IMR-90 (cell line): ENCODE data around the gene RBMXL3. TPM values are rescaled to one million over a fixed set of nuclear protein-coding genes. Genes with fewer than 3 reads are reported as not detected.
A peak's percentile ranks its signal among the peaks of the same experiment; 100 is the strongest.

Experiments
- ATAC-seq: fragments of 200-7000 bp; cut with Tn5 transposase; 2 replicates; pipeline ENCODE4 v1.9.1; 2020; ENCODE audit warnings: low read depth, mild to moderate bottlenecking, moderate library complexity
- BruUV-seq: library from RNA; stranded (reverse); fragments of 400-500 nt; replicated peaks from 2 replicates; lab custom pipeline; 2021; lab: Mats Ljungman, UMichigan
- CTCF ChIA-PET: fragments of 300-600 bp; formaldehyde crosslinking; extraction: SDS; loops from one replicate; lab custom pipeline; 2021; ENCODE audit warnings: antibody characterized with exemption; lab: Yijun Ruan, JAX
- POLR2A ChIA-PET: fragments of 300-600 bp; sonication (Branson Sonifier 250); formaldehyde crosslinking; loops from one replicate; lab custom pipeline; 2022; ENCODE audit warnings: antibody characterized with exemption; ENCODE audit not compliant: unreplicated experiment; lab: Charles Lee
- DNase-seq: peaks from one replicate; pipeline ENCODE4 v3.0.0; 2013
- H2AFZ ChIP-seq: replicated peaks from 2 replicates; pipeline ENCODE3; 2013; ENCODE audit warnings: low read length, mild to moderate bottlenecking; ENCODE audit not compliant: poor library complexity
- H2AK5ac ChIP-seq: 2 replicates; pipeline ENCODE4 v1.6.1; 2013; ENCODE audit warnings: low read depth, low read length, inconsistent platforms
- H2AK9ac ChIP-seq: replicated peaks from 2 replicates; pipeline ENCODE3; 2013; ENCODE audit warnings: mild to moderate bottlenecking, low read depth, low read length, moderate library complexity; ENCODE audit not compliant: poor library complexity
- H2BK120ac ChIP-seq: 2 replicates; pipeline ENCODE4 v1.6.1; 2013; ENCODE audit warnings: low read depth, low read length, inconsistent platforms
- H2BK15ac ChIP-seq: 3 replicates; pipeline ENCODE4 v1.6.1; 2013; ENCODE audit warnings: low read depth, low read length, inconsistent platforms
- H2BK20ac ChIP-seq: 2 replicates; pipeline ENCODE4 v1.6.1; 2013; ENCODE audit warnings: low read depth, mild to moderate bottlenecking, inconsistent platforms, low read length, moderate library complexity
- H2BK5ac ChIP-seq: 2 replicates; pipeline ENCODE4 v1.6.1; 2013; ENCODE audit warnings: mild to moderate bottlenecking, low read depth, low read length, inconsistent platforms; ENCODE audit not compliant: poor library complexity, severe bottlenecking
- H3K14ac ChIP-seq: replicated peaks from 2 replicates; pipeline ENCODE4 v1.6.1; 2013; ENCODE audit warnings: low read depth, low read length, inconsistent platforms
- H3K18ac ChIP-seq: 2 replicates; pipeline ENCODE4 v1.6.1; 2013; ENCODE audit warnings: low read depth, low read length, control low read depth
- H3K23ac ChIP-seq: 2 replicates; pipeline ENCODE4 v1.6.1; 2013; ENCODE audit warnings: low read depth, low read length, inconsistent platforms
- H3K27ac ChIP-seq: 2 replicates; pipeline ENCODE4 v1.5.1; 2013; ENCODE audit warnings: mild to moderate bottlenecking, control low read depth, low read length; ENCODE audit not compliant: insufficient read depth
- H3K27me3 ChIP-seq: 2 replicates; pipeline ENCODE4 v1.6.1; 2013; ENCODE audit warnings: low read length; ENCODE audit not compliant: control insufficient read depth, insufficient read depth
- H3K36me3 ChIP-seq: 2 replicates; pipeline ENCODE4 v1.6.1; 2013; ENCODE audit warnings: low read length, mixed read lengths; ENCODE audit not compliant: control insufficient read depth, insufficient read depth
- H3K4ac ChIP-seq: 2 replicates; pipeline ENCODE4 v1.6.1; 2013; ENCODE audit warnings: low read depth, low read length, inconsistent platforms
- H3K4me1 ChIP-seq: 2 replicates; pipeline ENCODE4 v1.6.1; 2013; ENCODE audit warnings: low read length, mixed read lengths; ENCODE audit not compliant: control insufficient read depth, insufficient read depth
- H3K4me2 ChIP-seq: 2 replicates; pipeline ENCODE4 v1.6.1; 2013; ENCODE audit warnings: low read depth, mild to moderate bottlenecking, control low read depth, low read length, moderate library complexity
- H3K4me3 ChIP-seq: 2 replicates; pipeline ENCODE4 v1.5.1; 2013; ENCODE audit warnings: low read depth, mild to moderate bottlenecking, control low read depth, low read length, moderate library complexity; ENCODE audit not compliant: insufficient read depth
- H3K56ac ChIP-seq: 2 replicates; pipeline ENCODE4 v1.6.1; 2013; ENCODE audit warnings: low read length, inconsistent platforms; ENCODE audit not compliant: insufficient read depth; ENCODE audit errors: extremely low read depth
- H3K79me1 ChIP-seq, 2 experiments: 2 replicates each; pipeline ENCODE4 v1.6.1; 2013; ENCODE audit warnings: low read length in 2 of 2, inconsistent platforms in 1 of 2, low read depth in 1 of 2
- H3K9ac ChIP-seq: 2 replicates; pipeline ENCODE4 v1.6.1; 2013; ENCODE audit warnings: low read depth, low read length, control low read depth
- H3K9me1 ChIP-seq: 2 replicates; pipeline ENCODE4 v1.6.1; 2013; ENCODE audit warnings: low read length, inconsistent platforms; ENCODE audit not compliant: insufficient read depth
- H3K9me3 ChIP-seq: 2 replicates; pipeline ENCODE4 v1.6.1; 2013; ENCODE audit warnings: low read length; ENCODE audit not compliant: control insufficient read depth, insufficient read depth
- H4K20me1 ChIP-seq: 2 replicates; pipeline ENCODE4 v1.6.1; 2013; ENCODE audit warnings: low read length, inconsistent platforms; ENCODE audit not compliant: insufficient read depth
- H4K5ac ChIP-seq: 2 replicates; pipeline ENCODE4 v1.6.1; 2013; ENCODE audit warnings: mild to moderate bottlenecking, low read depth, low read length, control low read depth
- H4K8ac ChIP-seq, 2 experiments: 2 replicates each; pipeline ENCODE4 v1.6.1; 2013; ENCODE audit warnings: low read depth in 2 of 2, low read length in 2 of 2, control low read depth in 1 of 2, inconsistent platforms in 1 of 2
- H4K91ac ChIP-seq: 2 replicates; pipeline ENCODE4 v1.6.1; 2013; ENCODE audit warnings: low read depth, low read length, inconsistent platforms; ENCODE audit not compliant: insufficient read depth
- CTCF ChIP-seq: conservative IDR thresholded peaks from 2 replicates; pipeline ENCODE4 v1.5.1; 2012; ENCODE audit warnings: mild to moderate bottlenecking, low read depth, low read length, improper control_type of control experiment
- ELK1 ChIP-seq: fragments of 150-350 bp; IDR thresholded peaks from 2 replicates; pipeline ENCODE4 v1.6.1; 2016; ENCODE audit warnings: low read depth, mild to moderate bottlenecking, low read length, moderate library complexity, borderline replicate concordance
- MAZ ChIP-seq: IDR thresholded peaks from 2 replicates; pipeline ENCODE4 v1.6.1; 2012; ENCODE audit warnings: low read depth, mild to moderate bottlenecking, low read length, improper control_type of control experiment, moderate library complexity, borderline replicate concordance
- POLR2A ChIP-seq: IDR thresholded peaks from 2 replicates; pipeline ENCODE4 v1.6.1; 2012; ENCODE audit warnings: mild to moderate bottlenecking, low read depth, low read length
- RCOR1 ChIP-seq: IDR thresholded peaks from 2 replicates; pipeline ENCODE4 v1.6.1; 2012; ENCODE audit warnings: mild to moderate bottlenecking, low read length, improper control_type of control experiment; ENCODE audit not compliant: insufficient replicate concordance
- WGBS, 2 experiments: methylation state at CpG; one replicate each; pipeline versions ENCODE4 v1.1.5 to v1.1.7; 2013; ENCODE audit warnings: missing lambda C conversion rate in 2 of 2; ENCODE audit not compliant: insufficient read length in 1 of 2; ENCODE audit errors: extremely low coverage in 2 of 2; 5-methylcytosine and 5-hydroxymethylcytosine counted together
- dilution Hi-C: fragments of 300-500 bp; cut with HindIII; formaldehyde crosslinking; loops from one replicate; pipeline ENCODE4 v1.14.3; 2018; ENCODE audit warnings: low sequenced_read_pairs; ENCODE audit not compliant: unreplicated experiment
- in situ Hi-C: fragments of 300-500 bp; cut with MboI; formaldehyde crosslinking; loops from 3 replicates; pipeline ENCODE4 v1.14.3; 2019; ENCODE audit warnings: low sequenced_read_pairs, inconsistent platforms, mixed read lengths
- intact Hi-C: fragments of 100-400 bp; cut with micrococcal nuclease; formaldehyde crosslinking; loops from 2 replicates; pipeline ENCODE4 v1.10.0; 2022
- polyA plus RNA-seq, 3 experiments: library from polyadenylated mRNA; depleted of rRNA; stranded (reverse); fragments of >200 nt; gene quantifications; 2 replicates each; pipeline ENCODE4 v1.2.3, GENCODE V29; 2012; ENCODE audit warnings: low replicate concordance in 1 of 3
- total RNA-seq: library from RNA; depleted of rRNA; stranded (reverse); fragments of >200 nt; gene quantifications from 2 replicates; pipeline ENCODE4 v1.2.3, GENCODE V29; 2012

RBMXL3 gene
- total and polyA plus RNA-seq, 2 of the 4 experiments (the other 2 are of a cell fraction), result not detected

- CTCF ChIA-PET, result no interaction called here
- H2AK9ac ChIP-seq, result no peak overlapping the region
Observed at GRCh38 chrX:115177932-115178331, 11.3 kb upstream of the RBMXL3 start.

More at GRCh38 chrX:115177932-115178331, 11.3 kb upstream of the RBMXL3 start:
- intact Hi-C loops, result no loop called here
- Histone ChIP-seq H3K56ac (no peak overlapping the region), H2BK120ac (no peak overlapping the region), H2AFZ (no peak overlapping the region), H4K91ac (no peak overlapping the region), H3K14ac (no peak overlapping the region), H3K23ac (no peak overlapping the region), H3K79me1 (no peaks in the 10 kb centered on the region), H3K9me1 (0 out of 2 replicates have a peak, but pooled peaks cover 2% of the 10 kb centered on the region), H3K9ac (no peak overlapping the region), H3K4me2 (no peak overlapping the region), H4K8ac (no peak overlapping the region), H2BK15ac (no peak overlapping the region), H2AK5ac (no peak overlapping the region), H3K4ac (no peak overlapping the region), H4K5ac (no peak overlapping the region), H3K4me3 (no peak overlapping the region), H2BK5ac (no peak overlapping the region), H3K4me1 (no peaks in the 10 kb centered on the region; the same call in 1 of the 2 replicates), H3K27me3 (peaks cover 3% of the 10 kb centered on the region; the same call in 1 of the 2 replicates), H3K27ac (no peak overlapping the region), H2BK20ac (no peak overlapping the region), H3K18ac (no peak overlapping the region), H4K20me1 (no peaks in the 10 kb centered on the region), H3K9me3 (no peaks in the 10 kb centered on the region), H3K36me3 (0 out of 2 replicates have a peak, but pooled peaks cover 1% of the 10 kb centered on the region)
- in situ Hi-C loops, result no loop called here
- ATAC-seq (peak; percentile 49), DNase-seq (peak; percentile 58)
- dilution Hi-C loops, result no loop called here
- no CpG with 5 or more reads among the region's 4 CpGs for WGBS, 2 experiments
- TF ChIP-seq CTCF (no peak), POLR2A (no peak), RCOR1 (no peak), ELK1 (no peak), MAZ (no peak)
- no TSS peak for BruUV-seq
- POLR2A ChIA-PET, result no interaction called here
